Colon (tissue), 2 donors: Measurements from ENCODE around the gene OLFML2A.

Experiments used
- FAIRE-seq: peaks from 2 replicates; lab custom pipeline; 2012; peaks lifted over from hg19 to GRCh38; lab: Jason Lieb, UNC
- donor health status: control.
- donor health status: control.

The OLFML2A gene

GRCh38 chr9:124778575-124779367 is 1.8 kb downstream of the OLFML2A start:
- FAIRE-seq: no peak

- no peak for FAIRE-seq
Observed at GRCh38 chr9:124779368-124780059, 2.6 kb downstream of the OLFML2A start.

GRCh38 chr9:124780060-124780756 is 3.3 kb downstream of the OLFML2A start:
- FAIRE-seq: no peak

- FAIRE-seq: no peak
Observed at GRCh38 chr9:124780757-124781151, 3.8 kb downstream of the OLFML2A start.

GRCh38 chr9:124781967-124782660 is 5.2 kb downstream of the OLFML2A start:
- no peak for FAIRE-seq

- FAIRE-seq: no peak
Observed at GRCh38 chr9:124782661-124783574, 6.0 kb downstream of the OLFML2A start.

- no peak for FAIRE-seq
Observed at GRCh38 chr9:124783830-124784229, 6.9 kb downstream of the OLFML2A start.

- FAIRE-seq: no peak
Observed at GRCh38 chr9:124784509-124784908, 7.6 kb downstream of the OLFML2A start.

GRCh38 chr9:124786881-124787573 is 10.1 kb downstream of the OLFML2A start:
- no peak for FAIRE-seq

GRCh38 chr9:124788542-124789217 is 11.7 kb downstream of the OLFML2A start:
- FAIRE-seq: no peak

GRCh38 chr9:124789531-124789930 is 12.6 kb downstream of the OLFML2A start:
- FAIRE-seq: no peak

- FAIRE-seq: no peak
Observed at GRCh38 chr9:124790301-124790700, 13.4 kb downstream of the OLFML2A start.

GRCh38 chr9:124790801-124791505 is 14.0 kb downstream of the OLFML2A start:
- no peak for FAIRE-seq

GRCh38 chr9:124792257-124793014 is 15.5 kb downstream of the OLFML2A start:
- FAIRE-seq: no peak

- no peak for FAIRE-seq
Observed at GRCh38 chr9:124793015-124793541, 16.1 kb downstream of the OLFML2A start.

GRCh38 chr9:124794902-124795491 is 18.1 kb downstream of the OLFML2A start:
- FAIRE-seq: no peak

- no peak for FAIRE-seq
Observed at GRCh38 chr9:124795881-124796431, 19.0 kb downstream of the OLFML2A start.
